Activated CD8-positive, alpha-beta memory T cell treated with anti-CD3 and anti-CD28 coated beads for 36 hours (primary cell): ENCODE results near the gene TLE5. TPM values are rescaled to one million over a fixed set of nuclear protein-coding genes. Genes with fewer than 3 reads are reported as not detected.

Experiments
- CTCF ChIA-PET: fragments of 350-600 bp; sonication (Branson Sonifier 250); formaldehyde crosslinking; loops from one replicate; lab custom pipeline; 2021; ENCODE audit warnings: antibody characterized with exemption; lab: Charles Lee
- POLR2A ChIA-PET: fragments of 350-600 bp; sonication (Branson Sonifier 250); formaldehyde crosslinking; loops from one replicate; lab custom pipeline; 2021; ENCODE audit warnings: antibody characterized with exemption; lab: Charles Lee
- total RNA-seq, 2 experiments: library from RNA; stranded (reverse); gene quantifications; one replicate each; pipeline ENCODE4 v1.2.3, GENCODE V29; 2021

TLE5 gene
- total RNA-seq, 2 experiments from 2014 or later: 278 to 282 TPM

- CTCF ChIA-PET: interaction anchor here (0.5 to 1.4 kb wide), 3 partner anchors 17 to 24 kb away, joined by 3 read pairs; no protein-coding TSS in a partner anchor
- POLR2A ChIA-PET: interaction anchor here (0.6 kb wide), 1 partner anchor 247 kb away, joined by 5 read pairs; no protein-coding TSS in a partner anchor
These were observed 23.2 kb downstream of the TLE5 start for GRCh38 chr19:3039125-3039524.

- CTCF ChIA-PET: interaction anchor here (1.3 kb wide), 1 partner anchor 76 kb away, joined by 3 read pairs; no protein-coding TSS in a partner anchor
- POLR2A ChIA-PET: no interaction called here
These were observed 24.1 kb downstream of the TLE5 start for GRCh38 chr19:3038214-3038613.

GRCh38 chr19:3036977-3037544 is 25.2 kb downstream of the TLE5 start:
- ChIA-PET CTCF (interaction anchor here (0.7 to 1.3 kb wide), 3 partner anchors 16 to 75 kb away, joined by 3 read pairs; no protein-coding TSS in a partner anchor), POLR2A (interaction anchor here (1.7 kb wide), 1 partner anchor 23 kb away, joined by 13 read pairs; no protein-coding TSS in a partner anchor)

GRCh38 chr19:3036119-3036976 is 25.9 kb downstream of the TLE5 start:
- POLR2A ChIA-PET: interaction anchor here (0.5 to 1.7 kb wide), 9 partner anchors 12 to 145 kb away, joined by 3 to 13 read pairs (median 5); no protein-coding TSS in a partner anchor
- CTCF ChIA-PET: interaction anchor here (0.7 to 1.4 kb wide), 9 partner anchors 18 to 128 kb away, joined by 3 to 4 read pairs (median 3); partner anchors contain the start of gene TLE6

GRCh38 chr19:3035542-3036118 is 26.7 kb downstream of the TLE5 start:
- CTCF ChIA-PET: interaction anchor here (0.7 to 1.5 kb wide), 9 partner anchors 18 to 128 kb away, joined by 3 to 4 read pairs (median 3); no protein-coding TSS in a partner anchor
- POLR2A ChIA-PET: interaction anchor here (0.6 to 1.7 kb wide), 8 partner anchors 11 to 1017 kb away, joined by 3 to 13 read pairs (median 5); no protein-coding TSS in a partner anchor

- CTCF ChIA-PET: interaction anchor here (1.1 to 1.5 kb wide), 5 partner anchors 22 to 129 kb away, joined by 3 to 4 read pairs (median 3); no protein-coding TSS in a partner anchor
- POLR2A ChIA-PET: interaction anchor here (0.6 to 1.7 kb wide), 9 partner anchors 10 to 1016 kb away, joined by 3 to 13 read pairs (median 5); no protein-coding TSS in a partner anchor
These were observed 27.4 kb downstream of the TLE5 start for GRCh38 chr19:3034656-3035541.

GRCh38 chr19:3034406-3034655 is 28.0 kb downstream of the TLE5 start:
- ChIA-PET CTCF (interaction anchor here (0.6 to 1.5 kb wide), 2 partner anchors 23 to 41 kb away, joined by 3 to 4 read pairs; no protein-coding TSS in a partner anchor), POLR2A (interaction anchor here (0.6 kb wide), 1 partner anchor 77 kb away, joined by 4 read pairs; no protein-coding TSS in a partner anchor)

- POLR2A ChIA-PET: interaction anchor here (0.6 kb wide), 1 partner anchor 78 kb away, joined by 4 read pairs; no protein-coding TSS in a partner anchor
- CTCF ChIA-PET: interaction anchor here (0.6 kb wide), 1 partner anchor 23 kb away, joined by 3 read pairs; no protein-coding TSS in a partner anchor
These were observed 28.5 kb downstream of the TLE5 start for GRCh38 chr19:3033595-3034405.

GRCh38 chr19:3031607-3031867 is 30.8 kb downstream of the TLE5 start:
- CTCF ChIA-PET: interaction anchor here (0.7 to 1.3 kb wide), 2 partner anchors 81 to 98 kb away, joined by 3 to 4 read pairs; no protein-coding TSS in a partner anchor
- POLR2A ChIA-PET: no interaction called here

- POLR2A ChIA-PET: no interaction called here
- CTCF ChIA-PET: interaction anchor here (1.2 kb wide), 1 partner anchor 75 kb away, joined by 4 read pairs; no protein-coding TSS in a partner anchor
These were observed 33.0 kb downstream of the TLE5 start, which contains the start of gene TLE2 for GRCh38 chr19:3029065-3029923. Gene TLE2, minus strand, starts transcription at chr19:3029280. Its CDS starts 376 bp downstream, at chr19:3028904.

GRCh38 chr19:3028305-3029064 is 33.8 kb downstream of the TLE5 start:
- ChIA-PET CTCF (interaction anchor here (1.0 to 1.2 kb wide), 2 partner anchors 48 to 75 kb away, joined by 3 to 4 read pairs; no protein-coding TSS in a partner anchor), POLR2A (interaction anchor here (0.6 kb wide), 3 partner anchors 35 to 306 kb away, joined by 3 read pairs; no protein-coding TSS in a partner anchor)

GRCh38 chr19:3027981-3028304 is 34.4 kb downstream of the TLE5 start:
- CTCF ChIA-PET: interaction anchor here (1.0 to 1.2 kb wide), 2 partner anchors 48 to 76 kb away, joined by 3 to 4 read pairs; no protein-coding TSS in a partner anchor
- POLR2A ChIA-PET: no interaction called here

GRCh38 chr19:3027292-3027691 is 35.0 kb downstream of the TLE5 start:
- ChIA-PET POLR2A (no interaction called here), CTCF (interaction anchor here (0.7 kb wide), 1 partner anchor 246 kb away, joined by 3 read pairs; no protein-coding TSS in a partner anchor)

- POLR2A ChIA-PET: no interaction called here
- CTCF ChIA-PET: interaction anchor here (0.7 kb wide), 1 partner anchor 246 kb away, joined by 3 read pairs; no protein-coding TSS in a partner anchor
These were observed 35.5 kb downstream of the TLE5 start for GRCh38 chr19:3026768-3027167.

GRCh38 chr19:3025549-3025886 is 36.8 kb downstream of the TLE5 start:
- POLR2A ChIA-PET: interaction anchor here (1.6 kb wide), 1 partner anchor 10 kb away, joined by 6 read pairs; no protein-coding TSS in a partner anchor
- CTCF ChIA-PET: interaction anchor here (0.6 to 1.0 kb wide), 2 partner anchors 63 to 75 kb away, joined by 3 to 4 read pairs; no protein-coding TSS in a partner anchor
